Brain pericyte (primary cell): Measurements from ENCODE around the gene WDR5B.
"Not testable (repeated sequence)": the region's sequence is repeated elsewhere in the genome, so short reads cannot be mapped to it uniquely, and the experiment has no call there.

Experiments
- DNase-seq: peaks from one replicate; pipeline ENCODE4 v3.0.0-alpha.2; 2012; ENCODE audit warnings: low read depth, low spot score

WDR5B gene

DNA sequence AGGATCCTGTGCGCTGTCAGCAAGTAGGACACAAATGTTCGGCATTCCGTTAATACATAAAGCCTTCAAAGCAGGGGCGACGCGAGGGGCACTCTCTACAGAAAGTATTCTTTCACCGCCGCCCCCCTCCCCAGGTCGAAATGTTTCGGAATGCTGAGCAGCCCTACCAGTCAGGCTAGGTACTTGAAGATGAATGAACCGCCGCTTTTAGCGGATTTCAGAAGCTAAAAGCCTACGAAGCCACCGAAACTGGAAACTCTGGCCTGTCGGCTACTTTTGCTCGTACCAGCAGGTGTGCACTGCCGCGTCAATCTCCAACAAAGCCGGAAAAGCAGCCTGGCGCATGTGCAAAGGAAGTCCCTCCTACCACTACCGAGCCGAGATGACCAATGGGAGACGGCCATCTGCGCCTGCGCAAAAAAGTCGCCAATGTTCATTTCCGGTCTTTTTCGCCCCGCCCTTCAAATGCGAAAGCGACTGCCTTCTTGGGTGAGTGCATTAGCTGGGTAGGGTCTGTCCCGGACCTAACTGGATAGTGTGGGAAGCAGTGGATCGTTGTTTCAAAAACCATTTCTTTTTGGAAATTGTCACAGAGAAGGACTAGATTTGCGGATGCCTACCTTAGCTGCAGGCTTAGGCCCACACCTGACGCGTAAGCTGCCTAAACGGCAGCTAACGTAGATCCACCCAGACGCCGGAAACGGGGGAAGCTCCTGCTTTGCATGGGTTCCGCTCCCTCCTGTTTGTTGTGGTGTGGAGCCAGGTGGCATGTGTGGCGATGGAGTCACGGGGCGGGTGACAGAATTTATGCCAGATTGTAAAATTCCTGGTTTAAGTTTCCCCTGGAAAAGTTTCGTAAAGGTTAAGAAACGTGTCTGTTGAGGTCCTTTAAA, at the start of gene WDR5B:
Gene WDR5B (minus strand): TSS at position 301 of the 893 bp plus-strand sequence. CDS start 534 bp downstream, outside the sequence.
- peak; percentile 94 for DNase-seq

DNA sequence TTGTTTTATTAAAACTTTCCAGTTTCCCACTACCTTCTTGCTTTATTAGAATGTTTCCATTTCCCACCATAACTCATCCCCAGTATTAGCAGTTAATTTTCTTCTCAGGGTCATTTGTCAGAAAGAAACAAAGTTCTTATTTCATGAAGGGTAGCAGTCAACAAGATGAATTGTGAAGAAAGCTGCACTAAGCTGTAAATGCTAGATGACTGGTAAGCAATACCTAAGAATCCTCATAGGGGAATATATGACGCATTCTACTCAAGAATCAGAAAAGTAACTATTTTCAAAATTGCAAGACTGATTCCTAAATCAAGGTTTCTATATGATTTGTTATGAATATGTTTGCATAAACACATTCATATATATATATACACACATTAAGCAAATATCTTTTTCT, 48.8 kb upstream of the WDR5B start:
- DNase-seq, result no peak

DNA sequence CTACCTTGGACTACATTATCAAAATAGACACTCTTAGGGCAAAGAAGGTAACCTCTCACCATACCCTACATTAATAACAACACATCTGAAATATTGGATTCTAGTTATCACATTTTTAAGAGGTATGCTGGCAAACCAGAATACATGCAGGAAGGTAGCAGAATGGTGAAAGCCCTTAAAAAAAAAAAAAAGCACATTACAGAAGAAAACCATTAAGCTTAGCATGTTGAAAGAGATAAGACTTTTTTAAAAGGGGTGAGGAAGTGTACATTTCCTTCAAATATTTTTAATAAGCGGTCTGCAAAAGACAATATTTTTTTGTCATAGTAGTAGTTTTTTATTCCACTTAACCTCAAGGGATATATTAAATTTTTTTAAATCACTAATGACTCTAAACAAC, 46.5 kb upstream of the WDR5B start:
- no peak for DNase-seq

- no peak for DNase-seq
These were observed 45.9 kb upstream of the WDR5B start for GRCh38 chr3:122461806-122462205.

DNA sequence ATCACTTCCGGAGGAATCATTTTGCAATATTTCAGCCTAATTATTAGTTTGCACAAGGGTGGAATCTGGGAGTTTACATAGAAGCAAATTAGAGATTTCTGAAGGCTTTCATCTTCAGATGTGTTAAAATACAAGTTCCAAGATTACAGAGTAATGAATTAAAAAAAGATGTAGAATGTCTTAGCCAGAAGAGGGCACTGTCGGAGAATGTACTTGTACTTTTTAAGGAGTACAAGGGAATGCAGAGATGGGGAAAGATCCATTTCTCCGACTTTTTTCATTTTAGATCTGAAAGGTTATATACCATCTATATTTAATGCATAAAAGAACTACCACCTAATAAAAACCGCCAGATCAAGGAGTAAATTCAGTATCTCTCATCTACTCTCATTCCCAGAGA, 43.1 kb upstream of the WDR5B start:
- no peak for DNase-seq

DNA sequence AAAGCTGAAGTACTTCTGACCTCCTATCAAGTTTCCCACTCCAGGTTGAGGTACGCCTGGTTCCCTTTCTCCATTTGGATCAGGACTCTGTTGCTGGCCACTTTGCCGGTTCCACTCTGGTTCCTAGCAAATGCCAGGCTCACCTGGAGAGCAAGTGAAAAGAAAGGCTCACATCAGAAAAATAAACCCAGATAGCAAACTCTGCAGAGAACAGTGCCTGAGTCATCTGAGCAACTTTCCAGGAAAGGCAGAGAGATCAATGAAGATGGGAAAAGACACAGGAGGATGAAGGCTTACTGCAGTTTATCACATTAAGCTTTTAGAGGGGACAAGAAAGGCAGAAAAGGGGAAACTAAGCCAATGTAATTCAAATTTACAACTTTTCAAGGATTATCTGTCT, 41.8 kb upstream of the WDR5B start:
- no peak for DNase-seq

DNA sequence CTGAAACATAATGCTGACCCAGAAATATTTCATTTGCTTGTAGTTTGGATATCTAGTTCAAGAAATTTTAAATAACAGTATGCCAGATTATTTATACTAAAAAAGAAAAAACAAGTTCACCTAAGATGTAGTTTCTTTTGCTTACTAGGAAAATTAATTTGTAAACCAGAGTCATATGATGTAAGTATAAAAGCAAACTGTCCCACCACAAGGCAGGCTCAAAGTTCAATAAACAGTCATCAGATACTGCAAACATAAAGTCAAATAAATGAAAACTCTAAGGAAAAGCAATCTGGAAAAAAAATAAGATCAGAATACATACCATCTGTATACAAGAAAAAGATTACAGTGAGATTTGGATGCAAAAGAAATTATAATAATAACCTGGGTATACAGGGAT, 40.2 kb upstream of the WDR5B start:
- no peak for DNase-seq

GRCh38 chr3:122451371-122451770, 35.5 kb upstream of the WDR5B start:
- no peak for DNase-seq

GRCh38 chr3:122448218-122448617, 32.4 kb upstream of the WDR5B start:
- DNase-seq, result not testable (repeated sequence)

DNA sequence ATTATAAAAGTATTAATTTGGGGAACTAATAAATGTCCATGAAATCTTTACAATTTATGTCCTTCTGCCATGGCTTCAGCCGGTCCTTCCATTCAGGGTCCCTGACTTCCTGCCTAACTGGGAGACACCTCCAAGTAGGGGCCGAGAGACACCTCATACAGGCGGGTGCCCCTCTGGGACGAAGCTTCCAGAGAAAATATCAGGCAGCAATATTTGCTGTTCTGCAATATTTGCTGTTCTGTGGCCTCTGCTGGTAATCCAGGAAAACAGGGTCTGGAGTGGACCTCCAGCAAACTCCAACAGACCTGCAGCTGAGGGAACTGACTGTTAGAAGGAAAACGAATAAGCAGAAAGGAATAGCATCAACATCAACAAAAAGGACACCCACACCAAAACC, 28.6 kb upstream of the WDR5B start:
- not testable (repeated sequence) for DNase-seq

DNA sequence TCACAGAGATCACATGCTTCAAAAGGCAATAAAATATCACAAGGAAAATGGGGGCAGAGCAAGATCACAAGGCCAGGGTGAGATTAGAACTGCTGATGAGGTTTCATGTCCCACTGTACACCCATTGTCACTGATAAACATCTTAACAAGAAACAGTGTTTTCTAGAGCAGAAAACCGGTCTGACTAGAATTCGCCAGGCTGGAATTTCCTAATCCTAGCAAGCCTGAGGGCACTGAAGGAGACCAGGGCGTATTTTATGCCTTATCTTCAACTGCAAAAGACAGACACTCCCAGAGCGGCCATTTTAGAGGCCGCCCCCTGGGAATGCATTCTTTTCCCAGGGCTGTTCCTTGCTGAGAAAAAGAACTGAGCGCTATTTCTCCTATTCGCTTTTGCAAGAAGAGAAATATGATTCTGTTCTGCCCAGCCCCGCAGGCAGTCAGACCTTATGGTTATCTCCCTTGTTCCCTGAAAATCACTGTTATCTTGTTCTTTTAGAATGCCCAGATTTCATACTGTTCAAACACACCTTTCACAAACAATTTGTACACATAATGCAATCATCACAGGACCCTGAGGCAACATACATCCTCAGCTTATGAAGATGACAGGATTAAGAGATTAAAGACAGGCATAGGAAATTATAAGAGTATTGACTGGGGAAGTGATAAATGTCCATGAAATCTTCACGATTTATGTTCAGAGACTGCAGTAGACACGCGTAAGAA, 28.1 kb upstream of the WDR5B start:
- DNase-seq, result not testable (repeated sequence)

GRCh38 chr3:122443090-122443489, 27.2 kb upstream of the WDR5B start:
- no peak for DNase-seq

DNA sequence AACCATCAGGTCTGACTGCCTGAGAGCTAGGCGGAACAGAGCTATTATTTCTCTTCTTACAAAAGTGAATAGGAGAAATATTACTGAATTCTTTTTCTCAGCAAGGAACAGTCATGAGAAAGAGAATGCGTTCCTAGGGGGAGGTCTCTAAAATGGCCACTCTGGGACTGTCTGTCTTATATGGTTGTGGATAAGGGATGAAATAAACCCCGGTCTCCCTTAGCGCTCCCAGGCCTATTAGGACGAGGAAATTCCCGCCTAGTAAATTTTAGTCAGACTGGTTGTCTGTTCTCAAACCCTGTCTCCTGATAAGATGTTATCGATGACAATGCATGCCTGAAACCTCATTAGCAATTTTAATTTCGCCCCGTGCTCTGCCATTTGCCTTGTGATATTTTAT, 20.1 kb upstream of the WDR5B start:
- no peak for DNase-seq

DNA sequence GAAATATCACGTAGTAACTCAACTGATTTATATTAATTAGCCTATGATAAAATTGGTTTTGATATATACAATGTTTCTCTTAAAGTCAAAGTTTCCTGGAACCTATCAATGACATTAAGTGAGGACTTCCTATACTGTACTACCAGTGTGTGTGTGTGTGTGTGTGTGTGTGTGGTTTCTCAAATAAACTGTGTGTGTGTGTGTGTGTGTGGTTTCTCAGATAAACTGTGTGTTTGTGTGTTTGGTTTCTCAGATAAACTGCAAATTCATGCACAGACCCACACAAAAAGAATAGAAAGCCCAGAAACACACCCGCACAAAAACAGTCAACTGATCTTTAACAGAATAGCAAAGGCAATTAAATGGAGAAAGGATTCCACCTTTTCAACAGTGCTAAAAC, 14.5 kb upstream of the WDR5B start:
- no peak for DNase-seq

DNA sequence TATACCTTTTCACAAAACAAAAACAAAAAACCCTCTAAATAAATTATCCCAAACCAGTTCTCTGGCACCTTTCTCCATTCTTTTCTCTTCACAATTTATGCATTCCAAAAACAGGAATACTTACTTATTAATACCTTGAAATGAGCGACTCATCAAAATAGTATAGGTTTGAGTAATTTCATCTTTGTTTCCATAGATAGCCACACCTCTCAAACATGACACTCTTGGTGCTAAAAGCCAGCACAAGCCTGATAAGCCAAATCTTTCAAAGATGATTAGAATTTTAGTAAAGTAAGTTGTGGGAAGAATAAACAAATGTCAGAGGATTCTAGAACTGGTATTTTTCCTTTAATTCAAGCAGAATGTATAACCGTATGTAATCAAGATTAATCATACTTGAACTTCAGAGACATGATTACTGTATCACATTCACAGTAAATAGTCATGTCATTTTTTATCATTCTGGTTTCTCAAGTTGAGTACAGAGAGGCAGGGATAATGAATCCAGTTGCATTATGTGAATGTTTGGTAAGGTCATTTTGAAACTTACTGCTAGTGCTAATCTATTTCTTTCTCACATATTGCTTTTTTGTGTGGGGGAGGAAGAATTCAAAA, 12.1 kb upstream of the WDR5B start:
- DNase-seq, result no peak

GRCh38 chr3:122421836-122422235, 6.0 kb upstream of the WDR5B start:
- no peak for DNase-seq

DNA sequence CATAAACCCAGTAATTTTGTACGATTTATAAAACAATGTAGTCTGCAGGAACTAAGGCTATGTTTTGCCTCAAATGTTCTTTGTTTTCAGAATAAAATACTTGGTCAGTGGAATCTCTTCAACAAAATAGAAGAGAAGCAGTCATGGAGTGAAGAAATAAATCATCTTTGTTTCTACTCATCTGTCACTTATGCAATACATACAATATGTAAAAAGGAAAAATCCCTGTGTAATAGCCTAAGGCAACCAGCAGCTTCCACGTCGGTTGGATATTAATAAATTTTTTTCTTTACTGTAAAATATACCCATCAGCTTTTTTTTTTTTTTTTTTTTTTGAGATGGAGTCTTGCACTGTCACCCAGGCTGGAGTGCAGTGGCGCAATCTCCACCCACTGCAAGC, 5.2 kb upstream of the WDR5B start:
- no peak for DNase-seq

DNA sequence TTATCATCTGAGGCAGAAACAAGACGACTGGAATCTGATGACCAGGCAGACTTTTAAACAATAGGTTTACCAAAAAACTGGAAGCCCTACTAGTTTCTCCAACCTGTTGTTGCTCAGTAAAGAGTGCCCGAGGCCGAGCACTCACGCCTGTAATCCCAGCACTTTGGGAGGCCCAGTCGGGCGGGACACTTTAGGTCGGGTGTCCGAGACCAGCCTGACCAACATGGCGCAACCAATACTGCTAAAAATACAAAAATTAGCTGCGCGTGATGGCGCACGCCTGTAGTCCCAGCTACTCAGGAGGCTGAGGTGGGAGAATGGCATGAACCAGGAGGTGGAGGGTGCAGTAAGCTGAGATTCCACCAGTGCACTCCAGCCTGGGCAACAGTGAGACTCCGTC, 1.1 kb upstream of the WDR5B start:
- no peak for DNase-seq

DNA sequence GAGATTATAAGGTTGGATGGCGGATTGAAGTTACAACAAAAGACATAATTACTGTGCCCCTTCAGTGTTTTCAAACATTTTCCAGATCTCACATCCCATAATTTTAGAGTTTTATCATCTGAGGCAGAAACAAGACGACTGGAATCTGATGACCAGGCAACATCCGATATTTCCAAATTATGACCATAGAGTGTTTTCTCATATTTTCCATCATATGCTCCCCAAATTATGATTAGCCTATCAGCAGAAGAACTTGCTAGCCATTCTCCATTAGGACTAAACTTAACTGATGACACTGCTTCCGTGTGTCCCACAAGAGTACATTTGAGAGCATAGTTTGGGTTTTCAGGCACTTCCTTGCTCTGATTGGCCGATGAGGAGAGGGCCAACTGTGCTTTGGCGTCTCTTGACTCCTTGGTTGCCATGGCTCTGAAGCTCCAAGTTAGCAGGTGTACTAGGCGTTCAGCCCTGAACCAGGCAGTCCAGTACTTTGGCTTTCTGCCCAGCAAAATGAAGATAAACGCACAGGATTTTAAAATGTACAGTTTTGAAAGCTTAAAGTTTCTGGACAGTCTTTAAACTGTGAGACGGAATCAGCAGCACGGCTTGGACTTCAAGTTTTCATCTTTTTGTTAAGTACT, 638 bp downstream of the WDR5B start:
- no peak for DNase-seq

- no peak for DNase-seq
These were observed 1.5 kb downstream of the WDR5B start for GRCh38 chr3:122414391-122414790.

DNA sequence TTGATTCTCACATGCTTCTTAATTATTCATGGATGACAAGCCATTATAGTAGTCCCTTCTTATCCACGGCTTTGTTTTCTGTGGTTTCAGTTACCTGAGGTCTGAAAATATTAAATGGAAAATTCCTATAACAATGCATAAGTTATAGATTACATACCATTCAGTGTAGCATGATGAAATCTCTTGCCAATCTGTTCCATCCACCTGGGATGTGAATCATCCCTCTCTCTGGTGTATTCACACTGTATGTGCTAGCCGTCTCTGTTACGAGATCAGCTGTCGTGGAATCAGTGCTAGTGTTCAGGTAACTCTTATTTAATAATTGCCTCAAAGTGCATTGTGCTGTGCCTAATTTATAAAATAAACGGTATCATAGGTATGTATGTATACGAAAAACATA, 5.2 kb downstream of the WDR5B start:
- no peak for DNase-seq

DNA sequence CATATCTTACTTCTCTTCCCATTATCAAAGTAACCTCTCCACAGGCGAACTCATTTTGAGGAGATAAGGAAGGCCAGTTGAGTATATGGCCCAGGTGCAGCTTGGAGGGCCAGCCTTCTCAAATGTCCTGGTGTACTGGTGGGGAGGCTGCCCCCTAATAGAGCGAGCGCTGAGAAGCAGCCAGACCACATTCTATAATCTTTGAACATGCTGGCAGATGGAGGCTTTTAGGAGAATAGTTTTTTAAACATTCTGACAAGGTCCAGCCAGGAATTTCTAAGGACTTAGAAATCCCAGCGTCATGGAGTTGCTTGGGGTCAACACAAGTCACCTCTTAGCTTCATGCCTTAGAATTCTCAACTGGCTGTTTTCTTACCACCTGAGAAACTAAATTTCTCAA, 5.8 kb downstream of the WDR5B start:
- no peak for DNase-seq
